HCT116 (cell line): ENCODE measurements around the gene RTP4. TPM values are rescaled to one million over a fixed set of nuclear protein-coding genes. Genes with fewer than 3 reads are reported as not detected.
A peak's percentile ranks its signal among the peaks of the same experiment; 100 is the strongest.

Experiments
- ATAC-seq: fragments of 200-7000 bp; cut with Tn5 transposase; 2 replicates; pipeline ENCODE4 v1.9.1; 2020; ENCODE audit warnings: mild to moderate bottlenecking, moderate library complexity
- Bru-seq: library from RNA; stranded (reverse); fragments of 400-500 nt; gene quantifications from one replicate; lab custom pipeline; 2021; lab: Mats Ljungman, UMichigan
- BruChase-seq, 2 experiments: library from RNA; stranded (reverse); fragments of 400-500 nt; gene quantifications; one replicate each; lab custom pipeline; 2021; lab: Mats Ljungman, UMichigan
- BruUV-seq: library from RNA; stranded (reverse); fragments of 400-500 nt; replicated peaks from 2 replicates; lab custom pipeline; 2021; lab: Mats Ljungman, UMichigan
- CTCF ChIA-PET: fragments of 300-600 bp; sonication (Branson Sonifier 250); formaldehyde crosslinking; loops from one replicate; lab custom pipeline; 2021; ENCODE audit warnings: antibody characterized with exemption; lab: Charles Lee
- POLR2A ChIA-PET: fragments of 300-600, 350-600 bp; sonication (Branson Sonifier 250); formaldehyde crosslinking; loops from one replicate; lab custom pipeline; 2021; ENCODE audit warnings: antibody characterized with exemption; lab: Charles Lee
- RAD21 ChIA-PET, 2 experiments: fragments of 300-600 bp; sonication (Branson Sonifier 250); formaldehyde crosslinking; loops; one replicate each; lab custom pipeline; 2023; ENCODE audit warnings: low total read pairs in 2 of 2; ENCODE audit not compliant: uncharacterized antibody in 2 of 2, unreplicated experiment in 2 of 2, low non-redundant PET in 1 of 2; lab: Charles Lee
- DNase-seq: peaks from one replicate; pipeline ENCODE4 v3.0.0-alpha.2; 2010; ENCODE audit warnings: low read depth, low spot score
- H2AFZ ChIP-seq: fragments of 200-600 bp; shearing (Covaris generic), sonication (generic); 2 replicates; pipeline ENCODE4 v1.6.1; 2017; ENCODE audit warnings: low read depth, mixed run types, mixed read lengths, antibody characterized with exemption, low read length; ENCODE audit not compliant: poor library complexity, severe bottlenecking
- H3K27ac ChIP-seq: 2 replicates; pipeline ENCODE4 v1.5.1; 2012; ENCODE audit warnings: low read depth, low read length
- H3K27me3 ChIP-seq: fragments of 200-600 bp; sonication (generic); 2 replicates; pipeline ENCODE4 v1.6.1; 2016; ENCODE audit warnings: mixed run types, low read length, mixed read lengths; ENCODE audit not compliant: insufficient read depth
- H3K36me3 ChIP-seq, 2 experiments: fragments of 200-500 bp in 1 of 2; fragments of 200-600 bp in 1 of 2; sonication (Bioruptor generic) in 1 of 2; sonication (generic) in 1 of 2; 2 replicates each; pipeline versions ENCODE4 v1.5.1 to v1.6.1; 2014 to 2016; ENCODE audit warnings: low read length in 2 of 2, inconsistent platforms in 1 of 2, mixed read lengths in 1 of 2, mixed run types in 1 of 2; ENCODE audit not compliant: insufficient read depth in 2 of 2, control insufficient read depth in 1 of 2
- H3K4me1 ChIP-seq, 2 experiments: fragments of 200-600 bp in 1 of 2; sonication (generic) in 1 of 2; 2 replicates each; pipeline versions ENCODE4 v1.5.1 to v1.6.1; 2012 to 2017; ENCODE audit warnings: low read length in 2 of 2, inconsistent platforms in 1 of 2, mild to moderate bottlenecking in 1 of 2, mixed read lengths in 1 of 2, mixed run types in 1 of 2, moderate library complexity in 1 of 2; ENCODE audit not compliant: insufficient read depth in 2 of 2, control insufficient read depth in 1 of 2
- H3K4me2 ChIP-seq: fragments of 200-600 bp; sonication (generic); 2 replicates; pipeline ENCODE4 v1.6.1; 2017; ENCODE audit warnings: mixed run types, low read length, mixed read lengths
- H3K4me3 ChIP-seq, 2 experiments: fragments of 200-600 bp in 1 of 2; sonication (generic) in 1 of 2; replicated peaks in 1 of 2; 2 replicates each; pipeline ENCODE4 v1.5.1; 2011 to 2016; ENCODE audit warnings: low read length in 2 of 2, control low read depth in 1 of 2, low read depth in 1 of 2, mild to moderate bottlenecking in 1 of 2, mixed read lengths in 1 of 2, mixed run types in 1 of 2
- H3K79me2 ChIP-seq: fragments of 200-600 bp; sonication (generic); 2 replicates; pipeline ENCODE4 v1.6.1; 2017; ENCODE audit warnings: mild to moderate bottlenecking, mixed run types, low read length, moderate library complexity, mixed read lengths; ENCODE audit not compliant: insufficient read depth
- H3K9ac ChIP-seq: fragments of 200-600 bp; sonication (generic); 2 replicates; pipeline ENCODE4 v1.6.1; 2016; ENCODE audit warnings: low read length, mixed read lengths
- H3K9me2 ChIP-seq: fragments of 200-600 bp; sonication (generic), shearing (Covaris generic); 2 replicates; pipeline ENCODE4 v1.6.1; 2017; ENCODE audit warnings: mixed run types, mild to moderate bottlenecking, moderate library complexity; ENCODE audit not compliant: insufficient read depth
- H3K9me3 ChIP-seq, 2 experiments: fragments of 200-500 bp in 1 of 2; fragments of 200-600 bp in 1 of 2; sonication (Bioruptor generic) in 1 of 2; sonication (generic) in 1 of 2; 2 replicates each; pipeline ENCODE4 v1.6.1; 2014 to 2017; ENCODE audit warnings: low read length in 2 of 2, mixed read lengths in 2 of 2, inconsistent platforms in 1 of 2, low read depth in 1 of 2, mild to moderate bottlenecking in 1 of 2, mixed run types in 1 of 2, moderate library complexity in 1 of 2; ENCODE audit not compliant: control insufficient read depth in 1 of 2, insufficient read depth in 1 of 2
- H4K20me1 ChIP-seq: fragments of 200-600 bp; sonication (generic), shearing (Covaris generic); 2 replicates; pipeline ENCODE4 v1.6.1; 2017; ENCODE audit warnings: mixed run types, mild to moderate bottlenecking, moderate library complexity; ENCODE audit not compliant: insufficient read depth
- CEBPB ChIP-seq: IDR thresholded peaks from 2 replicates; pipeline ENCODE4 v1.6.1; 2012; ENCODE audit warnings: low read depth
- ELF1 ChIP-seq: IDR thresholded peaks from 2 replicates; pipeline ENCODE4 v1.6.1; 2012; ENCODE audit warnings: low read depth, borderline replicate concordance
- EZH2 ChIP-seq: fragments of 200-600 bp; sonication (generic); IDR thresholded peaks from 2 replicates; pipeline ENCODE4 v1.6.1; 2017; ENCODE audit warnings: antibody characterized with exemption, mixed run types
- FOSL1 ChIP-seq: IDR thresholded peaks from 2 replicates; pipeline ENCODE4 v1.6.1; 2012; ENCODE audit warnings: low read depth
- POLR2A ChIP-seq: IDR thresholded peaks from 2 replicates; pipeline ENCODE4 v1.7.0; 2011; ENCODE audit warnings: borderline replicate concordance; ENCODE audit not compliant: insufficient read depth, insufficient read length; ENCODE audit errors: extremely low read depth
- intact Hi-C: fragments of 100-400 bp; cut with micrococcal nuclease; formaldehyde crosslinking; loops from 2 replicates; pipeline ENCODE4 v1.10.0; 2022
- long read RNA-seq: library from polyadenylated mRNA; unstranded; transcript quantifications from one replicate; pipeline ENCODE4 v2.0.0, GENCODE V29; 2021; ENCODE audit not compliant: unreplicated experiment
- polyA plus RNA-seq: library from polyadenylated mRNA; unstranded; fragments of >200 nt; gene quantifications from 2 replicates; pipeline ENCODE4 v1.2.1, GENCODE V29; 2012; ENCODE audit warnings: missing spikeins
- total RNA-seq: library from RNA; stranded (reverse); gene quantifications from one replicate; pipeline ENCODE4 v1.2.1, GENCODE V29; 2021; ENCODE audit not compliant: unreplicated experiment
- TF ChIP-seq, protein P1 (sequence below): IDR thresholded peaks from 2 replicates; pipeline ENCODE4 v1.6.1; 2012; ENCODE audit warnings: low read depth

Gene RTP4, protein sequence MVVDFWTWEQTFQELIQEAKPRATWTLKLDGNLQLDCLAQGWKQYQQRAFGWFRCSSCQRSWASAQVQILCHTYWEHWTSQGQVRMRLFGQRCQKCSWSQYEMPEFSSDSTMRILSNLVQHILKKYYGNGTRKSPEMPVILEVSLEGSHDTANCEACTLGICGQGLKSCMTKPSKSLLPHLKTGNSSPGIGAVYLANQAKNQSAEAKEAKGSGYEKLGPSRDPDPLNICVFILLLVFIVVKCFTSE
- total RNA-seq (not detected), Bru-seq, nascent RNA (not detected), BruChase-seq, experiment 1, labeled RNA remaining after a 6-hour chase (percentile 13 among the genes with signal in this experiment), BruChase-seq, experiment 2, labeled RNA remaining after a 2-hour chase (not detected)
- polyA plus RNA-seq = not detected in 2 replicates
- long read RNA-seq = 0 reads

DNA sequence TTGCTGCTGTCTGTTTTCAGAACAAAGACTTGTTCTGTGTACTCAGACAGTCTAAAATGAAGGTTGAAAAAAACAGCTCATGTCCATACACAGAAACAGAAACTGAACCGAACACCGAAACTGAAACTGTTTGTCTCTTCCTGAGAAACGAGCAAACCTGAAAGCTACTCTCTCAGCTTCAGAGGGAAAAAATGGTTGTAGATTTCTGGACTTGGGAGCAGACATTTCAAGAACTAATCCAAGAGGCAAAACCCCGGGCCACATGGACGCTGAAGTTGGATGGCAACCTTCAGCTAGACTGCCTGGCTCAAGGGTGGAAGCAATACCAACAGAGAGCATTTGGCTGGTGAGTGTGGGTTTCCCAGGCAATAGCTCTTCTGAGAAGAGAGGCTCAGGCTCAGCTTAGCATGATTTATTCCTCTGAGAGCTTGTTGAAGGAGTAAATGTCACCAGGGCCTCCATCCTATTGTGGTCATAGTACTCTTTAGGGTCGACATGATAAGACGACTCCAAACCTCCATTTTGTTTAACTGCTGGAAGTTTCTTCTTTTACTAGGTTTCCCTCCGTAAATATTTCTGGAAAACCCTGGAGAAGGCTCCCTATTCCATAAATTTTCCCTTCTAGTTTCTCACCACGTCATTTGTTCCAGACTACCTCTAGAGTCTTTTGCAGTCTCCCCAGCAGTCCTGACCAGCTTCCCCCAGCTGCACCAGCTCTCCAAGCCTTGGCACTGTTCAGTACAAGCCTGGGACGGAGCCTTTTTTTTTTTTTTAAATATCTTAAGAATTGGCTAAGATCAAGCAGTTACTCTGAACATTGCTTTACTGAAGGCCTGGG is at the start of gene RTP4:
Gene RTP4, plus strand, starts transcription at position 135 of the 838 bp plus-strand sequence. Its CDS starts 57 bp downstream, at position 192.
- DNase-seq = no peak
- no peaks in the 10 kb centered on the region for H3K79me2 ChIP-seq
- no peaks in the 10 kb centered on the region for H3K9me2 ChIP-seq
- CTCF ChIA-PET = no interaction called here
- no peaks in the 10 kb centered on the region for H4K20me1 ChIP-seq
- no peak within 1 kb of the TSS for H3K4me3 ChIP-seq
- intact Hi-C loops = no loop called here
- no peaks in the 10 kb centered on the region for H3K9me3 ChIP-seq
- BruUV-seq = no TSS peak
- no peak within 1 kb of the TSS for H2AFZ ChIP-seq
- POLR2A ChIA-PET = interaction anchor here (1.0 kb wide), 1 partner anchor 42 kb away, joined by 3 read pairs; no protein-coding TSS in a partner anchor
- H3K36me3 ChIP-seq = no peaks in the 10 kb centered on the region
- no peak for ATAC-seq
- H3K27me3 ChIP-seq = 0 out of 2 replicates have a peak, but pooled peaks cover 10% of the 10 kb centered on the region
- no peak within 1 kb of the TSS for H3K9ac ChIP-seq
- TF ChIP-seq ELF1 = no peak
- TF ChIP-seq POLR2A = no peak
- no peak for TF ChIP-seq EZH2
- TF ChIP-seq CEBPB = no peak
- TF ChIP-seq, protein P1, sequence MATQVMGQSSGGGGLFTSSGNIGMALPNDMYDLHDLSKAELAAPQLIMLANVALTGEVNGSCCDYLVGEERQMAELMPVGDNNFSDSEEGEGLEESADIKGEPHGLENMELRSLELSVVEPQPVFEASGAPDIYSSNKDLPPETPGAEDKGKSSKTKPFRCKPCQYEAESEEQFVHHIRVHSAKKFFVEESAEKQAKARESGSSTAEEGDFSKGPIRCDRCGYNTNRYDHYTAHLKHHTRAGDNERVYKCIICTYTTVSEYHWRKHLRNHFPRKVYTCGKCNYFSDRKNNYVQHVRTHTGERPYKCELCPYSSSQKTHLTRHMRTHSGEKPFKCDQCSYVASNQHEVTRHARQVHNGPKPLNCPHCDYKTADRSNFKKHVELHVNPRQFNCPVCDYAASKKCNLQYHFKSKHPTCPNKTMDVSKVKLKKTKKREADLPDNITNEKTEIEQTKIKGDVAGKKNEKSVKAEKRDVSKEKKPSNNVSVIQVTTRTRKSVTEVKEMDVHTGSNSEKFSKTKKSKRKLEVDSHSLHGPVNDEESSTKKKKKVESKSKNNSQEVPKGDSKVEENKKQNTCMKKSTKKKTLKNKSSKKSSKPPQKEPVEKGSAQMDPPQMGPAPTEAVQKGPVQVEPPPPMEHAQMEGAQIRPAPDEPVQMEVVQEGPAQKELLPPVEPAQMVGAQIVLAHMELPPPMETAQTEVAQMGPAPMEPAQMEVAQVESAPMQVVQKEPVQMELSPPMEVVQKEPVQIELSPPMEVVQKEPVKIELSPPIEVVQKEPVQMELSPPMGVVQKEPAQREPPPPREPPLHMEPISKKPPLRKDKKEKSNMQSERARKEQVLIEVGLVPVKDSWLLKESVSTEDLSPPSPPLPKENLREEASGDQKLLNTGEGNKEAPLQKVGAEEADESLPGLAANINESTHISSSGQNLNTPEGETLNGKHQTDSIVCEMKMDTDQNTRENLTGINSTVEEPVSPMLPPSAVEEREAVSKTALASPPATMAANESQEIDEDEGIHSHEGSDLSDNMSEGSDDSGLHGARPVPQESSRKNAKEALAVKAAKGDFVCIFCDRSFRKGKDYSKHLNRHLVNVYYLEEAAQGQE = no peak
- TF ChIP-seq FOSL1 = no peak
- RAD21 ChIA-PET = no interaction called here
- no peak within 1 kb of the TSS for H3K27ac ChIP-seq
- H3K4me1 ChIP-seq = no peaks in the 10 kb centered on the region
- H3K4me2 ChIP-seq = no peak within 1 kb of the TSS
